ENCODE results near the gene LLGL2. TPM values are rescaled to one million over a fixed set of nuclear protein-coding genes. Genes with fewer than 3 reads are reported as not detected.

LLGL2 gene
- total RNA-seq, 4 donors from 2014 or later: 221 to 563 (median 300) TPM

GRCh38 chr17:75478508-75478907, 47.0 kb upstream of the LLGL2 start:
- Histone ChIP-seq H3K36me3 (peaks cover 0 to 7% (median 0%) of the 10 kb centered on the region in 3 donors), H3K9me3 (no peaks in the 10 kb centered on the region), H3K4me3 (no peak overlapping the region), H3K4me1 (peaks cover 0 to 43% (median 2%) of the 10 kb centered on the region in 4 donors), H3K27me3 (no peaks in the 10 kb centered on the region), H3K27ac (no peak overlapping the region)
- no peak for DNase-seq
- TF ChIP-seq POLR2A (IDR thresholded peaks at IDR 0.05): no peak
- TF ChIP-seq, protein P1, sequence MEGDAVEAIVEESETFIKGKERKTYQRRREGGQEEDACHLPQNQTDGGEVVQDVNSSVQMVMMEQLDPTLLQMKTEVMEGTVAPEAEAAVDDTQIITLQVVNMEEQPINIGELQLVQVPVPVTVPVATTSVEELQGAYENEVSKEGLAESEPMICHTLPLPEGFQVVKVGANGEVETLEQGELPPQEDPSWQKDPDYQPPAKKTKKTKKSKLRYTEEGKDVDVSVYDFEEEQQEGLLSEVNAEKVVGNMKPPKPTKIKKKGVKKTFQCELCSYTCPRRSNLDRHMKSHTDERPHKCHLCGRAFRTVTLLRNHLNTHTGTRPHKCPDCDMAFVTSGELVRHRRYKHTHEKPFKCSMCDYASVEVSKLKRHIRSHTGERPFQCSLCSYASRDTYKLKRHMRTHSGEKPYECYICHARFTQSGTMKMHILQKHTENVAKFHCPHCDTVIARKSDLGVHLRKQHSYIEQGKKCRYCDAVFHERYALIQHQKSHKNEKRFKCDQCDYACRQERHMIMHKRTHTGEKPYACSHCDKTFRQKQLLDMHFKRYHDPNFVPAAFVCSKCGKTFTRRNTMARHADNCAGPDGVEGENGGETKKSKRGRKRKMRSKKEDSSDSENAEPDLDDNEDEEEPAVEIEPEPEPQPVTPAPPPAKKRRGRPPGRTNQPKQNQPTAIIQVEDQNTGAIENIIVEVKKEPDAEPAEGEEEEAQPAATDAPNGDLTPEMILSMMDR (IDR thresholded peaks at IDR 0.05): no peak

DNA sequence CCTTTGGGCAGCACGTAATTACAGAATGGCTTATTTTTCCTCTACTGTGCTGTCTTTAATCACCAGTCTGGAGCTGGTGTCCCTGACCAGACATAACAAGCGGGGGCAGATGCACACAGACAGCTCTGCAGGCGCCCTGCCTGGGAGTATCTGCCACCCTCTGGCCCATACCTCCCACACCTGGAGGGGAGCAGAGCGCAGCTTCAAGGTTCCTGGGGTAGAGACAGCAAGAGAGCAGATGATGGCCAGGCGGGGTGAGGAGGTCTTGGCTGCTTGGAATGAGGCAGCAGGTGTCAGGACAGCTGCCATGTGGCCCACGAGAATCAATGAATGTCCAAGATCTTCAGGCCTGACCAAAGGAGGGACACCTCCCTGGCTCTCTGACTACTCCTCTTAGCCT, 45.2 kb upstream of the LLGL2 start:
- Histone ChIP-seq H3K4me3 (no peak overlapping the region), H3K9me3 (no peaks in the 10 kb centered on the region), H3K36me3 (no peaks in the 10 kb centered on the region), H3K4me1 (peaks cover 0 to 37% (median 2%) of the 10 kb centered on the region in 4 donors), H3K27me3 (no peaks in the 10 kb centered on the region), H3K27ac (no peak overlapping the region)
- TF ChIP-seq, protein P1 (IDR thresholded peaks at IDR 0.05): no peak
- TF ChIP-seq POLR2A (IDR thresholded peaks at IDR 0.05): no peak
- DNase-seq: no peak

GRCh38 chr17:75481194-75482068, 44.1 kb upstream of the LLGL2 start:
- DNase-seq: no peak
- TF ChIP-seq, protein P1 (IDR thresholded peaks at IDR 0.05): no peak
- Histone ChIP-seq H3K27ac (no peak overlapping the region), H3K9me3 (no peaks in the 10 kb centered on the region), H3K4me1 (peaks cover 0 to 26% (median 2%) of the 10 kb centered on the region in 4 donors), H3K27me3 (no peaks in the 10 kb centered on the region), H3K4me3 (no peak overlapping the region), H3K36me3 (no peaks in the 10 kb centered on the region)

GRCh38 chr17:75482098-75482942, 43.2 kb upstream of the LLGL2 start:
- no peaks in the 10 kb centered on the region for H3K9me3 ChIP-seq
- DNase-seq: no peak
- peaks cover 0 to 22% (median 2%) of the 10 kb centered on the region in 4 donors for H3K4me1 ChIP-seq
- no peaks in the 10 kb centered on the region for H3K36me3 ChIP-seq
- TF ChIP-seq, protein P1 (IDR thresholded peaks at IDR 0.05): no peak
- no peak for TF ChIP-seq POLR2A (IDR thresholded peaks at IDR 0.05)
- no peak overlapping the region for H3K27ac ChIP-seq
- H3K4me3 ChIP-seq: no peak overlapping the region
- no peaks in the 10 kb centered on the region for H3K27me3 ChIP-seq

DNA sequence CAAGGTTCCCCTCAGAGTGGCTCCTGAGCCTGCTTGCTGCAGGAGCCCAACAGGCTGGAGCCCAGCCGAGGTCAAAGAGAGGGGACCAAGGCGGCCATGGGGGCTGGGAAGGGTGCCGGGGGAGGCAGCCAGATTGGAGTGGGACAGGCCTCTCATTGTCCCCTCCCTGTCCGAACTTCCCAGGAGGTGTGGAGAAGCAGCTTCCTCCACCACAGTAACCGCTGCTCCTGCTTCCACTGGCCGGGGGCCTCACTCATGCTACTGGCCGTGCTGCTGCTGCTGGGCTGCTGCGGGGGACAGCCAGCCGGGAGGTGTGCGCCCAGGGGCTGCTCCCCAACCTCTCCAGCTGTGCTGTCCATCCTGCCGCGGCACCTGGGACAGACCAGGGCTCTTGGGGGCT, 39.8 kb upstream of the LLGL2 start:
- no peak overlapping the region for H3K4me3 ChIP-seq
- no peaks in the 10 kb centered on the region for H3K9me3 ChIP-seq
- no peaks in the 10 kb centered on the region for H3K27me3 ChIP-seq
- H3K4me1 ChIP-seq: peaks cover 0 to 40% (median 6%) of the 10 kb centered on the region in 4 donors
- no peak for DNase-seq
- H3K36me3 ChIP-seq: peaks cover 0 to 3% (median 0%) of the 10 kb centered on the region in 3 donors
- no peak overlapping the region for H3K27ac ChIP-seq
- no peak for TF ChIP-seq POLR2A (IDR thresholded peaks at IDR 0.05)
- TF ChIP-seq, protein P1 (IDR thresholded peaks at IDR 0.05): no peak
